Endodermal cell (in vitro differentiated cells): ENCODE measurements around the gene PCF11. TPM values are rescaled to one million over a fixed set of nuclear protein-coding genes. Genes with fewer than 3 reads are reported as not detected.

Experiments
- DNase-seq: peaks from one replicate; pipeline ENCODE4 v3.0.0-alpha.2; 2017
- H3K27ac ChIP-seq: 2 replicates; pipeline ENCODE4 v1.5.1; 2013; ENCODE audit warnings: mild to moderate bottlenecking, low read depth, low read length, moderate library complexity
- H3K27me3 ChIP-seq: 2 replicates; pipeline ENCODE4 v1.6.1; 2013; ENCODE audit warnings: mild to moderate bottlenecking, low read length, moderate library complexity; ENCODE audit not compliant: insufficient read depth, control insufficient read depth, poor library complexity, severe bottlenecking
- H3K36me3 ChIP-seq: 2 replicates; pipeline ENCODE4 v1.7.0; 2013; ENCODE audit warnings: mild to moderate bottlenecking, low read length, moderate library complexity; ENCODE audit not compliant: control insufficient read depth, insufficient read depth
- H3K4me1 ChIP-seq: one replicate; pipeline ENCODE4 v1.7.0; 2013; ENCODE audit warnings: low read length; ENCODE audit not compliant: control insufficient read depth, insufficient read depth
- H3K4me3 ChIP-seq: 2 replicates; pipeline ENCODE4 v1.5.1; 2013; ENCODE audit warnings: mild to moderate bottlenecking, low read length, moderate library complexity
- H3K9ac ChIP-seq: 2 replicates; pipeline ENCODE4 v1.6.1; 2013; ENCODE audit warnings: mild to moderate bottlenecking, low read length, moderate library complexity; ENCODE audit not compliant: poor library complexity, severe bottlenecking; ENCODE audit errors: extremely low read depth
- H3K9me3 ChIP-seq: 2 replicates; pipeline ENCODE4 v1.6.1; 2013; ENCODE audit warnings: mild to moderate bottlenecking, low read length, moderate library complexity; ENCODE audit not compliant: control insufficient read depth
- H3K27ac Mint-ChIP-seq: 2 replicates; pipeline ENCODE4 v1.8.0; 2020; ENCODE audit warnings: mixed read lengths
- H3K27me3 Mint-ChIP-seq: 2 replicates; pipeline ENCODE4 v1.8.0; 2021; ENCODE audit warnings: mild to moderate bottlenecking, mixed read lengths; ENCODE audit not compliant: insufficient read depth
- H3K36me3 Mint-ChIP-seq: 2 replicates; pipeline ENCODE4 v1.8.0; 2020; ENCODE audit warnings: low read depth, mixed read lengths
- H3K4me1 Mint-ChIP-seq: 2 replicates; pipeline ENCODE4 v1.8.0; 2020; ENCODE audit warnings: mixed read lengths
- H3K4me3 Mint-ChIP-seq: 2 replicates; pipeline ENCODE4 v1.8.0; 2020; ENCODE audit warnings: mild to moderate bottlenecking, moderate library complexity, mixed read lengths
- H3K9me3 Mint-ChIP-seq: 2 replicates; pipeline ENCODE4 v1.8.0; 2020; ENCODE audit warnings: mild to moderate bottlenecking, mixed read lengths
- WGBS, 2 experiments: methylation state at CpG; one replicate each; pipeline versions ENCODE4 v1.1.5 to v1.1.7; 2013; ENCODE audit warnings: missing lambda C conversion rate in 2 of 2, mixed read lengths in 1 of 2; ENCODE audit not compliant: insufficient coverage in 1 of 2, insufficient read length in 1 of 2; 5-methylcytosine and 5-hydroxymethylcytosine counted together
- total RNA-seq, 2 donors: library from RNA; stranded (reverse); fragmentation: NEBNext Ultra II Directional in 1 of 2; extraction: Animal tissue kit (Norgen Biotek cat#: 25700) in 1 of 2; gene quantifications; 2 replicates in 1 of 2; 3 replicates in 1 of 2; pipeline ENCODE4 v1.2.1, GENCODE V29; 2021
- TF ChIP-seq, protein P1 (sequence below): fragments of 200-600 bp; sonication (generic); conservative IDR thresholded peaks from 2 replicates; pipeline ENCODE4 v1.5.0; 2021; ENCODE audit warnings: antibody characterized with exemption, mild to moderate bottlenecking

The PCF11 gene
- total RNA-seq, 2 donors from 2014 or later: 52.7 to 67.7 TPM

DNA sequence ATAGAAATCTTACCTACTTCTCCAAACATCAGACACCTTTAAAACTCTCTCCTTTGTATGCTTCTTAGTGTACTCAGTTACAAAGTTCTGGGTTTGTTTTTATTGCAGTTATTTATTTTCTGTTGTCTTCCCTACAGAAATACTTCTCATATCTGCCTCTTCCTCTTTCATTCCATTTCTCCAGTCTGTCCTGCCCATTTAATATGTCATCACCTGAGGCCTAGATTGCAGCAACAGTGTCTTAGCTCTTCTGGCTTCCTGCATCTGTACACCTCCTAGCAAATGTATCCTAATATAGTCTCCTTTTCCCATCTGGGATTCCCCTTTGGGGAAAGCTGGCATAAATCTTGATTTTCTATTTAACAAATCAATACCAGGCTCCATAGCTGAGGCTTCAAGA, 34.9 kb upstream of the PCF11 start:
- no peaks in the 10 kb centered on the region for H3K9me3 Mint-ChIP-seq
- no peaks in the 10 kb centered on the region for H3K4me1 Mint-ChIP-seq
- no peak overlapping the region for H3K9ac ChIP-seq
- H3K4me3 Mint-ChIP-seq: no peak overlapping the region
- TF ChIP-seq, protein P1, sequence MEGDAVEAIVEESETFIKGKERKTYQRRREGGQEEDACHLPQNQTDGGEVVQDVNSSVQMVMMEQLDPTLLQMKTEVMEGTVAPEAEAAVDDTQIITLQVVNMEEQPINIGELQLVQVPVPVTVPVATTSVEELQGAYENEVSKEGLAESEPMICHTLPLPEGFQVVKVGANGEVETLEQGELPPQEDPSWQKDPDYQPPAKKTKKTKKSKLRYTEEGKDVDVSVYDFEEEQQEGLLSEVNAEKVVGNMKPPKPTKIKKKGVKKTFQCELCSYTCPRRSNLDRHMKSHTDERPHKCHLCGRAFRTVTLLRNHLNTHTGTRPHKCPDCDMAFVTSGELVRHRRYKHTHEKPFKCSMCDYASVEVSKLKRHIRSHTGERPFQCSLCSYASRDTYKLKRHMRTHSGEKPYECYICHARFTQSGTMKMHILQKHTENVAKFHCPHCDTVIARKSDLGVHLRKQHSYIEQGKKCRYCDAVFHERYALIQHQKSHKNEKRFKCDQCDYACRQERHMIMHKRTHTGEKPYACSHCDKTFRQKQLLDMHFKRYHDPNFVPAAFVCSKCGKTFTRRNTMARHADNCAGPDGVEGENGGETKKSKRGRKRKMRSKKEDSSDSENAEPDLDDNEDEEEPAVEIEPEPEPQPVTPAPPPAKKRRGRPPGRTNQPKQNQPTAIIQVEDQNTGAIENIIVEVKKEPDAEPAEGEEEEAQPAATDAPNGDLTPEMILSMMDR: no peak
- H3K27ac Mint-ChIP-seq: no peak overlapping the region
- no peak for DNase-seq
- H3K4me3 ChIP-seq: no peak overlapping the region
- H3K9me3 ChIP-seq: no peaks in the 10 kb centered on the region
- no peaks in the 10 kb centered on the region for H3K27me3 ChIP-seq
- H3K4me1 ChIP-seq: no peaks in the 10 kb centered on the region
- H3K36me3 Mint-ChIP-seq: no peaks in the 10 kb centered on the region
- no peaks in the 10 kb centered on the region for H3K27me3 Mint-ChIP-seq
- no peaks in the 10 kb centered on the region for H3K36me3 ChIP-seq
- no peak overlapping the region for H3K27ac ChIP-seq

DNA sequence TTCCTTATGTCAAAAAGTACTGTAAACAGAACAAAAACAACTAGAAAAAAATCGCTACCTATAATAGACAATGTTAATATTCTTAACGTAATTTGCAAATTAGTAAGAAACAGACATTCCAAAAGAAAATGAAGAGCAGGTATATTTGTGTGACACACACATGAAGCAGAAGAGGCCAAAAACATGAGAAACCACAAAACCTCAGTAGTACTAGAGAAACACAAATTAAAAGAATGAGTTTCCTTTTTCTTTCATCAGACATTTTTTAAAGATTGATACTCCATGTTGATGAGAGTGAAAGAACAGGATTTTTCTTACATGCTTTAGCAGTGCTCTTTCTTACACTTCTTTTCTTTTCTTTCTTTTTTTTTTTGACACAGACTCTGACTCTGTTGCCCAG, 34.2 kb upstream of the PCF11 start:
- Mint-ChIP-seq H3K36me3 (no peaks in the 10 kb centered on the region), H3K27me3 (no peaks in the 10 kb centered on the region), H3K27ac (no peak overlapping the region), H3K9me3 (no peaks in the 10 kb centered on the region), H3K4me3 (no peak overlapping the region), H3K4me1 (no peaks in the 10 kb centered on the region)
- DNase-seq: no peak
- Histone ChIP-seq H3K9me3 (no peaks in the 10 kb centered on the region), H3K4me1 (no peaks in the 10 kb centered on the region), H3K27ac (no peak overlapping the region), H3K36me3 (no peaks in the 10 kb centered on the region), H3K27me3 (no peaks in the 10 kb centered on the region), H3K9ac (no peak overlapping the region), H3K4me3 (no peak overlapping the region)
- TF ChIP-seq, protein P1: no peak
- WGBS, 2 experiments: 100% methylated on average over 1 of the region's 2 CpGs; no CpG with 5 or more reads in 1 of the 2 experiments

DNA sequence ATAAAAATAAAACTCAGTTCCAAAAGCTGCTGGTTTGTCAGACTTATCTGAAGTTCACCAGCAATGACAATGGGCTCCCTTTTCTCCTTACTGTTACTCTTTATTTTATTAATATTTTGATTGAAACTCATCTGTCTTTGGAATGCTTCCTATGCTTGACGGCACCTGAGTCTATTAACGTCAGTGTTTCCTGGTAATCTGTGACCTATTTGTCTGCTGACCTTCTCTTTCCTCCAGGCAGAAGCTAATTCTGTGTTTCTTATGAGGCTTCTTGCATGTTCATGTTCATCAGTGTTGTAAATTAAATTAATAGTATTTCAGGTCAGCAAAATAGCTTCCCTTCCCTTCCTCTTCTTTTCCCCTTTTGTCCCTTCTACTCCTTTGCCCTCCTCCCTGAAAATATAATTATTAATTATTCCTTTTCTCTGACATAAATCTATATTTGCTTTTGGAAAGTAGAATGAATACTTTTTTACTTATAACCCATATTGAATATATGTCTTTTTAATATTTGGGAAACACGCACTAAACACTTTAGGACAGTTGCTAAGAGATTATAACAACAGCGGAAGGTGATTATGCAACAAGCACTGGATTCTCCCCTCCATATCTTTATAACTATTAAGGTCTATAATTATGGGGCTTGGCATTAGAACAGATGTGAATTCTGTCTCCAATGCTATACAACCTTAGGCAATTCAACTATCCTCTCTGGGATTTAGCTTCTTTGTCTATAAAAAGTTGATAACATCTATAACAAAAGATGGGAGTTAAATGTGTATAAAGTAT, 32.1 kb upstream of the PCF11 start:
- Histone ChIP-seq H3K4me3 (no peak overlapping the region), H3K27me3 (no peaks in the 10 kb centered on the region), H3K36me3 (no peaks in the 10 kb centered on the region), H3K4me1 (no peaks in the 10 kb centered on the region), H3K9ac (no peak overlapping the region), H3K9me3 (no peaks in the 10 kb centered on the region), H3K27ac (no peak overlapping the region)
- Mint-ChIP-seq H3K27ac (no peak overlapping the region), H3K4me3 (no peak overlapping the region), H3K9me3 (no peaks in the 10 kb centered on the region), H3K4me1 (no peaks in the 10 kb centered on the region), H3K27me3 (no peaks in the 10 kb centered on the region), H3K36me3 (no peaks in the 10 kb centered on the region)
- DNase-seq: no peak
- 95 to 100% methylated on average over 2 to 3 of the region's 4 CpGs for WGBS, 2 experiments
- TF ChIP-seq, protein P1: no peak
